WERI-Rb-1 (cell line): ENCODE data around the gene AIRE.
A peak's percentile ranks its signal among the peaks of the same experiment; 100 is the strongest.
"Not testable (repeated sequence)": the region's sequence is repeated elsewhere in the genome, so short reads cannot be mapped to it uniquely, and the experiment has no call there.

Experiments used
- DNase-seq: peaks from one replicate; pipeline ENCODE4 v3.0.0-alpha.2; 2020
- H3K27ac ChIP-seq: fragments of 250-450 bp; sonication (Bioruptor Pico); 2 replicates; pipeline ENCODE4 v1.5.1; 2020; ENCODE audit warnings: mild to moderate bottlenecking, moderate library complexity
- H3K27me3 ChIP-seq: fragments of 250-450 bp; sonication (Bioruptor Pico); 2 replicates; pipeline ENCODE4 v1.5.1; 2021; ENCODE audit warnings: mild to moderate bottlenecking, low read depth, moderate library complexity; ENCODE audit not compliant: insufficient read depth, severe bottlenecking
- H3K36me3 ChIP-seq: fragments of 250-450 bp; sonication (Bioruptor Pico); 2 replicates; pipeline ENCODE4 v1.5.1; 2020; ENCODE audit warnings: mild to moderate bottlenecking, moderate library complexity
- H3K4me3 ChIP-seq: 2 replicates; pipeline ENCODE4 v1.5.1; 2011; ENCODE audit warnings: low read depth, mild to moderate bottlenecking, control low read depth, low read length
- H3K9me3 ChIP-seq: fragments of 250-450 bp; sonication (Bioruptor Pico); 2 replicates; pipeline ENCODE4 v1.5.1; 2021; ENCODE audit warnings: mild to moderate bottlenecking, moderate library complexity; ENCODE audit not compliant: severe bottlenecking
- CTCF ChIP-seq: IDR thresholded peaks from 2 replicates; pipeline ENCODE4 v1.5.1; 2011; ENCODE audit warnings: low read depth, mild to moderate bottlenecking, control low read depth, inconsistent platforms, low read length

Gene AIRE

DNA sequence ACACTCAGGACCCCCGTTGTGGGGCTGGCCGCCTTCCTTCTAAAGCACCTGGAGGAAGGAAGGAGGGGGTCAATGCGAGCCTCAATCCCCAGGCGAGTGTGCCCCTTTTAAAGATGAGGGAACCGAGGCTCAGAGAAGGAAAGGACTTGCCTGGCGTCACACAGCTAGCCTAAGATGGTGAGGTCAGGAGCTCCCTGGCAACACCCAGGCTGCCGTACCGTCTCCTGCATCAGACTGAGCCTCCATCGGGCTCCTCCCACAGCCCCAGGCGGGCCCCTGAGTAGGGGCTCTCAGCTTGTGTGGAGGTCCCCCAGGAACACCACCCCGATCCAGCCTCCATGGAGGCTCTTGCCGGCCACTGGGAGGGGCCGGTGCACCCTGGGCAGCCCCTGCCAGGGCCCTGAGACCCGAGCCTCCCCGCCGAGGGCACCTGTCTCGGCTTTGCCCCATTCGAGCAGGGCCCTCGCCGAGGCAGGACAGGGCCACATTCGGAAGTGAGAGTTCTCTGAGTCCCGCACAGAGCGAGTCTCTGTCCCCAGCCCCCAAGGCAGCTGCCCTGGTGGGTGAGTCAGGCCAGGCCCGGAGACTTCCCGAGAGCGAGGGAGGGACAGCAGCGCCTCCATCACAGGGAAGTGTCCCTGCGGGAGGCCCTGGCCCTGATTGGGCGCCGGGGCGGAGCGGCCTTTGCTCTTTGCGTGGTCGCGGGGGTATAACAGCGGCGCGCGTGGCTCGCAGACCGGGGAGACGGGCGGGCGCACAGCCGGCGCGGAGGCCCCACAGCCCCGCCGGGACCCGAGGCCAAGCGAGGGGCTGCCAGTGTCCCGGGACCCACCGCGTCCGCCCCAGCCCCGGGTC is at the start of gene AIRE:
TSS of gene AIRE (plus strand) at position 739 of the 855 bp plus-strand sequence. CDS start 131 bp downstream, outside the sequence.
- Histone ChIP-seq H3K9me3 (no peaks in the 10 kb centered on the region), H3K27me3 (no peaks in the 10 kb centered on the region), H3K36me3 (no peaks in the 10 kb centered on the region), H3K4me3 (no peak within 1 kb of the TSS), H3K27ac (peak within 1 kb of the TSS; percentile 79)
- no peak for DNase-seq
- TF ChIP-seq CTCF: no peak

DNA sequence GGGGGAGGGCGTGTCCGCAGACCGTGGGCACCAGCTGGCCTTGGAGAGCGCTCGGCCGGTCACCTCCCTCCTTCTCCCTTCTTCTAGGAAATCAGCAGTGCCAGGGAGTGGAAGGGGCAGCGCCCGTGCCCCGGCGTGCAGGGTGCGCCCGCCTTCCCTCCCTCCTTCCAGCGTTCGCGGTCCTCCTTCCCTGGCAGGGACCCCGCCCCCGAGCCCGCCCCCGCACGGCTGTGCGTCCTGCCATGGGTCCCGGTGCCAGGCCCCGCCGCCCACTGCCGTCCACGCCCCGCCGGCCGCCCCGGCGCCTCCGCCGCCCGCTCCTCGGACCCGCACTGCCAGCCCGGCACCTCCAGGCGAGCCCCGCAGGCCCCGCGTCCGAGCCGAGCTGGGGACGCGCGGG is 45.3 kb upstream of the AIRE start:
- H3K36me3 ChIP-seq, H3K9me3 ChIP-seq, DNase-seq, H3K4me3 ChIP-seq, H3K27ac ChIP-seq, H3K27me3 ChIP-seq: not testable (repeated sequence)

GRCh38 chr21:44240842-44241241 is 44.8 kb upstream of the AIRE start, which contains the start of gene ICOSLG:
TSS of gene ICOSLG (minus strand) at chr21:44240943. CDS start at chr21:44240817, 126 bp downstream.
- DNase-seq, H3K4me3 ChIP-seq, H3K27ac ChIP-seq, H3K36me3 ChIP-seq, H3K27me3 ChIP-seq, H3K9me3 ChIP-seq: not testable (repeated sequence)

GRCh38 chr21:44241281-44241680 is 44.4 kb upstream of the AIRE start:
- H3K27me3 ChIP-seq: not testable (repeated sequence)

DNA sequence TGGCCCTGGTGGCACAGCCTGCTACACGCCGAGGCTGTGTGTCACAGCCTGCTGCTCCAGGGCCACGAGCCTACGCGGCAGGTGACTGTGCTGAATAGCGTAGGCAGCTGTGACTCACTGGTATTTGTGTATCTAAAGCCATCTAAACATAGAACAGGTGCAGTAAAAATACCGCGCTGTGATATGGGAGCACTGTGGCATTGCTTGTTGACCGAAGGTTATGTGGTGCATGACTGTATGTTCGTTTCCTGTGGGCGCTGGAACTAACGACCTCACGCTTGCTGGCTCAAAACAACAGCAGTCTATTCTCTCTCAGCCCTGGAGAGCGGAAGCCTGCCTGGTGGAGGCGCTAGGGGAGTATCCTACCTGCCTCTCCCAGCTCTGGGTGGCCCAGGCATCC is 41.7 kb upstream of the AIRE start:
- not testable (repeated sequence) for H3K9me3 ChIP-seq, H3K27ac ChIP-seq, H3K27me3 ChIP-seq, H3K4me3 ChIP-seq, DNase-seq, H3K36me3 ChIP-seq

More at GRCh38 chr21:44241281-44241680, 44.4 kb upstream of the AIRE start:
- H3K27ac ChIP-seq, H3K4me3 ChIP-seq, DNase-seq, H3K36me3 ChIP-seq, H3K9me3 ChIP-seq: not testable (repeated sequence)

GRCh38 chr21:44247904-44248303 is 37.8 kb upstream of the AIRE start:
- H3K36me3 ChIP-seq, DNase-seq, H3K9me3 ChIP-seq, H3K27me3 ChIP-seq, H3K4me3 ChIP-seq, H3K27ac ChIP-seq: not testable (repeated sequence)

DNA sequence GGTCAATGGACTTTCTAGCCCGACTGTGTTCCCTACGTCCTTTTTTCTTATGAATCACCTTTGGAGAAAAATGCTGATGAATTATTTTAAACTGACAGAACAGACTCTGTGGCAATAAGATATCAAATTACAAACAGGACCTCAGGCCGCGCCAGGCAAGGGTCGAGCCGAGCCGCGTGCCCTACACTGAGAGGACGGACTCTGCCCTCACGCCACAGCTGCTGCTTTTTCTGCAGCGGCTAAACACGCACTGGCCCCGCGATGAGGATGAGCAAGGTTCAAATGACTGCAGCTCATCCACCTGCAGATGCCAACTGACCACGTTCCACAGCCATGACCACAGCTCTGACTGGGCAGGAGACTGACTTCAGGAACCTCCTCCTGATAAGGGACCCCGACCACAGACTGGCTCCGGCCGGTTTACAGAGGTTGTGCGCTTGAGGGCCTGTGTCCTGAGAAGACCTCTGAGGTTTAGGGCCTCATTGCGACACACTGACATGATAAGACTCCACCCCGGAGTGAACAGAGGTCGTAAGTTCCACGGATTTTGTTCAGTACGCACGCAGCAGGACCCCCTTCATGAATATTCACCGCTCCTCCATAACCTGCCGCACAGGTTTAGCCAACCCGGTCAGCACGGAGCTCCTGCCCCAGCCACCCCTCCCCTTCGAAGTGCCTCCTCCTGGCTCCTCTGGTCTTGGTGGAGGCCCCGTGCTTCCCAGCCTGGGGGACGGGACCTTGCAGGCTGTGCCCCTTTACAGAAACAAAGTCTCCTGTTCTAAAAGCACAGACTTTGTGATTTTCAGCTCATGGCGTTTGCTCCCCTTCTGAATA is 36.3 kb upstream of the AIRE start:
- not testable (repeated sequence) for H3K4me3 ChIP-seq, H3K27me3 ChIP-seq, H3K27ac ChIP-seq, H3K36me3 ChIP-seq, DNase-seq, H3K9me3 ChIP-seq

DNA sequence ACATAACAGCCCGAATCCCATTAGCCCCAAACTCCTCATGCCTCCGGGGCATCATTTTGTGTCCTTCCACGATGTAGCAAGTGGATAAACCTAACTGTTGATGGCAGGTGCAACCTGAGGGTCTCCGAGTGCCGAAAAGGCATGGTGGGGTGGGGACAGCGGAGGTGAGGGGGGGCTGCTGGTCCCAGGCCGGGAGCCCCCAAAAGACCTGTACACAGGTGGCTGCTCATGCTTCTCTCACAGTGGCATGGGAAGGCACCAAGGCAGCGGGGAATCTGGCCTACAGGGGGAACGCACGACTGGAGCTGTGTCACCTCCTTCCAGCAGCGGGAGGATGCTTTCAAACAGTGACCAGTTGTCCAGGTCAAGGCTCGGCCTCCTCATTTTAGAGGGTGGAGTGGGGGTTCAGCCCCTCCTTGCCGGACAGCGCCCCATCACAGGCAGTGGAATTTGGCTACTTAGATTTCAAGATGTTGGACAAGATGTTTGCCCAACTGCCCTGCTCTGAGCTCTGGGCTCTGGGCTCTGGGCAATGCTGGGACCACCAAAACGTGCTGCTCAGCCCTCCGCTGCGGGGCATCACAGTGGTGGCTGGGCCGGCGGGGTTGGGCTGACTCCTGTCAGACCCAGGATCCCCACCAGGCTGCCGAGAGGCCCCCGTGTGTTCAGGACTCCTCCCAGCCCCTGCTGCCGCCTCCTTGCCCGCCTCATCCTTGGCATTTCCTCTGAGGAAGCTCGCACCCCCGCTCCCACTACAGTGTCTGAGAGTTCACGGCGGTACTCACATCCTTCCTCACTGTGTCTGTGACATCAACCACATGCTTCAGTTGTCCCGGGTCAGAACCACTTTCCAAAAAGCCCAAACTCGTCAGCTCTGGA is 31.6 kb upstream of the AIRE start:
- Histone ChIP-seq H3K36me3 (no peaks in the 10 kb centered on the region), H3K27ac (no peak overlapping the region), H3K4me3 (no peak overlapping the region), H3K27me3 (no peaks in the 10 kb centered on the region), H3K9me3 (peaks cover 5% of the 10 kb centered on the region)
- DNase-seq: peak; percentile 6
- no peak for TF ChIP-seq CTCF
